NCI-H2107 treated with DMSO at 0.1 percent for 48 hours (cell line): ENCODE measurements around the gene C1QTNF8.

Experiments used
- DNase-seq: peaks from one replicate; lab custom pipeline; 2025; ENCODE audit not compliant: unreplicated experiment; lab: John Stamatoyannopoulos, UW

The C1QTNF8 gene

GRCh38 chr16:1127971-1128715 is 32.1 kb upstream of the C1QTNF8 start:
- DNase-seq: no peak

GRCh38 chr16:1127101-1127500 is 31.1 kb upstream of the C1QTNF8 start:
- no peak for DNase-seq

- DNase-seq: no peak
Observed at GRCh38 chr16:1126586-1126985, 30.5 kb upstream of the C1QTNF8 start.

GRCh38 chr16:1126044-1126443 is 30.0 kb upstream of the C1QTNF8 start:
- no peak for DNase-seq

GRCh38 chr16:1125471-1125870 is 29.4 kb upstream of the C1QTNF8 start:
- DNase-seq: no peak

GRCh38 chr16:1124795-1125194 is 28.8 kb upstream of the C1QTNF8 start:
- no peak for DNase-seq

- no peak for DNase-seq
Observed at GRCh38 chr16:1124291-1124690, 28.2 kb upstream of the C1QTNF8 start.

GRCh38 chr16:1123525-1124230 is 27.6 kb upstream of the C1QTNF8 start:
- DNase-seq: no peak

GRCh38 chr16:1122398-1122765 is 26.3 kb upstream of the C1QTNF8 start:
- DNase-seq: no peak

- DNase-seq: no peak
Observed at GRCh38 chr16:1121601-1122397, 25.8 kb upstream of the C1QTNF8 start.

GRCh38 chr16:1121009-1121408 is 25.0 kb upstream of the C1QTNF8 start:
- DNase-seq: no peak

GRCh38 chr16:1120577-1120941 is 24.5 kb upstream of the C1QTNF8 start:
- DNase-seq: no peak

GRCh38 chr16:1119766-1120576 is 23.9 kb upstream of the C1QTNF8 start:
- no peak for DNase-seq

- DNase-seq: no peak
Observed at GRCh38 chr16:1119129-1119528, 23.1 kb upstream of the C1QTNF8 start.

GRCh38 chr16:1117926-1118325 is 21.9 kb upstream of the C1QTNF8 start:
- no peak for DNase-seq

GRCh38 chr16:1117176-1117900 is 21.3 kb upstream of the C1QTNF8 start:
- DNase-seq: no peak

GRCh38 chr16:1116693-1117077 is 20.6 kb upstream of the C1QTNF8 start:
- no peak for DNase-seq

- no peak for DNase-seq
Observed at GRCh38 chr16:1113889-1114526, 18.0 kb upstream of the C1QTNF8 start.

- no peak for DNase-seq
Observed at GRCh38 chr16:1113489-1113888, 17.4 kb upstream of the C1QTNF8 start.
